HepG2 (cell line): ENCODE results near the gene FGF21. TPM values are rescaled to one million over a fixed set of nuclear protein-coding genes. Genes with fewer than 3 reads are reported as not detected.

Experiments used
- AKAP8 ChIP-seq: sonication (generic); formaldehyde crosslinking; IDR thresholded peaks from 2 replicates; pipeline ENCODE4 v1.5.1; 2020; ENCODE audit warnings: mild to moderate bottlenecking, missing genetic modification reagents
- DR1 ChIP-seq: sonication (generic); formaldehyde crosslinking; IDR thresholded peaks from 2 replicates; pipeline ENCODE4 v1.8.0; 2021; ENCODE audit warnings: mild to moderate bottlenecking, missing genetic modification reagents, inconsistent platforms
- E2F2 ChIP-seq: sonication (generic); formaldehyde crosslinking; IDR thresholded peaks from 2 replicates; pipeline ENCODE4 v1.4.0; 2020; ENCODE audit warnings: missing genetic modification reagents, borderline replicate concordance
- HDAC2 ChIP-seq: sonication (generic); formaldehyde crosslinking; IDR thresholded peaks from 2 replicates; pipeline ENCODE4 v1.4.0; 2020; ENCODE audit warnings: missing genetic modification reagents
- MAFF ChIP-seq: IDR thresholded peaks from 2 replicates; pipeline ENCODE4 v1.6.1; 2011; ENCODE audit warnings: low read depth, low read length, improper control_type of control experiment
- NCOA5 ChIP-seq: sonication (generic); formaldehyde crosslinking; IDR thresholded peaks from 2 replicates; pipeline ENCODE4 v1.4.0; 2020; ENCODE audit warnings: missing genetic modification reagents
- TRIM22 ChIP-seq: fragments of 450-650 bp; IDR thresholded peaks from 2 replicates; pipeline ENCODE4 v1.6.1; 2017
- ZEB1 ChIP-seq: IDR thresholded peaks from 2 replicates; pipeline ENCODE4 v1.6.1; 2012; ENCODE audit warnings: mild to moderate bottlenecking, low read depth, inconsistent platforms; ENCODE audit not compliant: insufficient replicate concordance
- ZFAT ChIP-seq: sonication (generic); formaldehyde crosslinking; conservative IDR thresholded peaks from 2 replicates; pipeline ENCODE4 v1.8.1; 2023; ENCODE audit warnings: missing genetic modification reagents, inconsistent platforms
- ZFP1 ChIP-seq: IDR thresholded peaks from 2 replicates; pipeline ENCODE4 v1.6.1; 2016
- ZNF205 ChIP-seq: IDR thresholded peaks from 2 replicates; pipeline ENCODE4 v1.6.1; 2018; ENCODE audit warnings: missing biosample characterization, missing genetic modification reagents
- ZNF414 ChIP-seq: sonication (generic); formaldehyde crosslinking; IDR thresholded peaks from 2 replicates; pipeline ENCODE4 v1.5.0; 2020; ENCODE audit warnings: missing genetic modification reagents
- ZNF430 ChIP-seq: sonication (generic); formaldehyde crosslinking; IDR thresholded peaks from 2 replicates; pipeline ENCODE4 v1.9.0; 2021; ENCODE audit warnings: mild to moderate bottlenecking, missing genetic modification reagents
- ZNF484 ChIP-seq: sonication (generic); formaldehyde crosslinking; IDR thresholded peaks from 2 replicates; pipeline ENCODE4 v1.5.1; 2020; ENCODE audit warnings: mild to moderate bottlenecking, low read depth, missing genetic modification reagents, borderline replicate concordance
- ZNF816 ChIP-seq: sonication (generic); formaldehyde crosslinking; IDR thresholded peaks from 2 replicates; pipeline ENCODE4 v1.8.0; 2022; ENCODE audit warnings: missing genetic modification reagents, mild to moderate bottlenecking, borderline replicate concordance
- ZSCAN12 ChIP-seq: sonication (generic); formaldehyde crosslinking; IDR thresholded peaks from 2 replicates; pipeline ENCODE4 v1.9.0; 2021; ENCODE audit warnings: mild to moderate bottlenecking, missing genetic modification reagents
- polyA plus RNA-seq, 8 experiments: library from polyadenylated mRNA; depleted of rRNA in 3 of 8; stranded (reverse) in 7 of 8; unstranded in 1 of 8; fragments of >200 nt; fragmentation: Illumina TruSeq in 4 of 8; extraction: Trizol in 4 of 8; gene quantifications; 2 replicates each; pipeline versions ENCODE4 v1.2.1 to v1.2.3, GENCODE V29; 2011 to 2016; ENCODE audit warnings: low read depth in 4 of 8, missing spikeins in 1 of 8, mixed read lengths in 1 of 8; ENCODE audit not compliant: insufficient read depth in 1 of 8
- total RNA-seq, 5 experiments: library from RNA; depleted of rRNA; stranded (reverse); fragments of >200 nt; fragmentation: Illumina TruSeq; extraction: Trizol; gene quantifications; 2 replicates each; pipeline ENCODE4 v1.2.3, GENCODE V29; 2016; ENCODE audit warnings: low read depth in 1 of 5
- TF ChIP-seq, protein P1 (sequence below): sonication (generic); formaldehyde crosslinking; IDR thresholded peaks from 2 replicates; pipeline ENCODE4 v1.4.0; 2020; ENCODE audit warnings: missing genetic modification reagents, mild to moderate bottlenecking, borderline replicate concordance
- TF ChIP-seq, protein P2 (sequence below): IDR thresholded peaks from 2 replicates; pipeline ENCODE4 v1.4.0; 2020; ENCODE audit warnings: mild to moderate bottlenecking, missing genetic modification reagents

FGF21 gene
- total and polyA plus RNA-seq, 2 of the 13 experiments (the other 11 are each of a cell fraction or from before 2014, with no cell fraction given): 0.17 TPM; not detected in 1

- TF ChIP-seq, protein P1, sequence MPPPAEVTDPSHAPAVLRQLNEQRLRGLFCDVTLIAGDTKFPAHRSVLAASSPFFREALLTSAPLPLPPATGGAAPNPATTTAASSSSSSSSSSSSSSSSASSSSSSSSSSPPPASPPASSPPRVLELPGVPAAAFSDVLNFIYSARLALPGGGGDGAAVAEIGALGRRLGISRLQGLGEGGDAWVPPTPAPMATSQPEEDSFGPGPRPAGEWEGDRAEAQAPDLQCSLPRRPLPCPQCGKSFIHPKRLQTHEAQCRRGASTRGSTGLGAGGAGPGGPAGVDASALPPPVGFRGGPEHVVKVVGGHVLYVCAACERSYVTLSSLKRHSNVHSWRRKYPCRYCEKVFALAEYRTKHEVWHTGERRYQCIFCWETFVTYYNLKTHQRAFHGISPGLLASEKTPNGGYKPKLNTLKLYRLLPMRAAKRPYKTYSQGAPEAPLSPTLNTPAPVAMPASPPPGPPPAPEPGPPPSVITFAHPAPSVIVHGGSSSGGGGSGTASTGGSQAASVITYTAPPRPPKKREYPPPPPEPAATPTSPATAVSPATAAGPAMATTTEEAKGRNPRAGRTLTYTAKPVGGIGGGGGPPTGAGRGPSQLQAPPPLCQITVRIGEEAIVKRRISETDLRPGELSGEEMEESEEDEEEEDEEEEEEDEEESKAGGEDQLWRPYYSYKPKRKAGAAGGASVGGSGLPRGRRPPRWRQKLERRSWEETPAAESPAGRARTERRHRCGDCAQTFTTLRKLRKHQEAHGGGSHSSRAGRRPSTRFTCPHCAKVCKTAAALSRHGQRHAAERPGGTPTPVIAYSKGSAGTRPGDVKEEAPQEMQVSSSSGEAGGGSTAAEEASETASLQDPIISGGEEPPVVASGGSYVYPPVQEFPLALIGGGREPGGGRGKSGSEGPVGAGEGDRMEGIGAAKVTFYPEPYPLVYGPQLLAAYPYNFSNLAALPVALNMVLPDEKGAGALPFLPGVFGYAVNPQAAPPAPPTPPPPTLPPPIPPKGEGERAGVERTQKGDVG (CRISPR knock-in tag): no peak
- TF ChIP-seq ZSCAN12 (CRISPR knock-in tag) (no peak), ZNF484 (CRISPR knock-in tag) (no peak), ZFAT (CRISPR knock-in tag) (no peak), ZNF816 (CRISPR knock-in tag) (0 out of 2 replicates have a peak, but pooled peaks have one; percentile 11), MAFF (no peak), E2F2 (no peak), ZEB1 (no peak), AKAP8 (CRISPR knock-in tag) (no peak), ZNF205 (CRISPR knock-in tag) (no peak), ZNF414 (no peak), TRIM22 (no peak), DR1 (CRISPR knock-in tag) (no peak), ZFP1 (CRISPR knock-in tag) (no peak), ZNF430 (CRISPR knock-in tag) (no peak), HDAC2 (CRISPR knock-in tag) (no peak), NCOA5 (CRISPR knock-in tag) (no peak)
- TF ChIP-seq, protein P2, sequence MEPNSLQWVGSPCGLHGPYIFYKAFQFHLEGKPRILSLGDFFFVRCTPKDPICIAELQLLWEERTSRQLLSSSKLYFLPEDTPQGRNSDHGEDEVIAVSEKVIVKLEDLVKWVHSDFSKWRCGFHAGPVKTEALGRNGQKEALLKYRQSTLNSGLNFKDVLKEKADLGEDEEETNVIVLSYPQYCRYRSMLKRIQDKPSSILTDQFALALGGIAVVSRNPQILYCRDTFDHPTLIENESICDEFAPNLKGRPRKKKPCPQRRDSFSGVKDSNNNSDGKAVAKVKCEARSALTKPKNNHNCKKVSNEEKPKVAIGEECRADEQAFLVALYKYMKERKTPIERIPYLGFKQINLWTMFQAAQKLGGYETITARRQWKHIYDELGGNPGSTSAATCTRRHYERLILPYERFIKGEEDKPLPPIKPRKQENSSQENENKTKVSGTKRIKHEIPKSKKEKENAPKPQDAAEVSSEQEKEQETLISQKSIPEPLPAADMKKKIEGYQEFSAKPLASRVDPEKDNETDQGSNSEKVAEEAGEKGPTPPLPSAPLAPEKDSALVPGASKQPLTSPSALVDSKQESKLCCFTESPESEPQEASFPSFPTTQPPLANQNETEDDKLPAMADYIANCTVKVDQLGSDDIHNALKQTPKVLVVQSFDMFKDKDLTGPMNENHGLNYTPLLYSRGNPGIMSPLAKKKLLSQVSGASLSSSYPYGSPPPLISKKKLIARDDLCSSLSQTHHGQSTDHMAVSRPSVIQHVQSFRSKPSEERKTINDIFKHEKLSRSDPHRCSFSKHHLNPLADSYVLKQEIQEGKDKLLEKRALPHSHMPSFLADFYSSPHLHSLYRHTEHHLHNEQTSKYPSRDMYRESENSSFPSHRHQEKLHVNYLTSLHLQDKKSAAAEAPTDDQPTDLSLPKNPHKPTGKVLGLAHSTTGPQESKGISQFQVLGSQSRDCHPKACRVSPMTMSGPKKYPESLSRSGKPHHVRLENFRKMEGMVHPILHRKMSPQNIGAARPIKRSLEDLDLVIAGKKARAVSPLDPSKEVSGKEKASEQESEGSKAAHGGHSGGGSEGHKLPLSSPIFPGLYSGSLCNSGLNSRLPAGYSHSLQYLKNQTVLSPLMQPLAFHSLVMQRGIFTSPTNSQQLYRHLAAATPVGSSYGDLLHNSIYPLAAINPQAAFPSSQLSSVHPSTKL (CRISPR knock-in tag): 0 out of 2 replicates have a peak, but pooled peaks have one; percentile 12
Measured at GRCh38 chr19:48713864-48714755, 41.2 kb upstream of the FGF21 start (continued).
